ENCODE measurements around the gene RANBP17. TPM values are rescaled to one million over a fixed set of nuclear protein-coding genes. Genes with fewer than 3 reads are reported as not detected.

The RANBP17 gene
- 1 to 10 TPM in 1 of 5 experiments, not detected in 4; 3.0 TPM for total RNA-seq
- not detected for polyA plus RNA-seq
- total RNA-seq, result not detected

DNA sequence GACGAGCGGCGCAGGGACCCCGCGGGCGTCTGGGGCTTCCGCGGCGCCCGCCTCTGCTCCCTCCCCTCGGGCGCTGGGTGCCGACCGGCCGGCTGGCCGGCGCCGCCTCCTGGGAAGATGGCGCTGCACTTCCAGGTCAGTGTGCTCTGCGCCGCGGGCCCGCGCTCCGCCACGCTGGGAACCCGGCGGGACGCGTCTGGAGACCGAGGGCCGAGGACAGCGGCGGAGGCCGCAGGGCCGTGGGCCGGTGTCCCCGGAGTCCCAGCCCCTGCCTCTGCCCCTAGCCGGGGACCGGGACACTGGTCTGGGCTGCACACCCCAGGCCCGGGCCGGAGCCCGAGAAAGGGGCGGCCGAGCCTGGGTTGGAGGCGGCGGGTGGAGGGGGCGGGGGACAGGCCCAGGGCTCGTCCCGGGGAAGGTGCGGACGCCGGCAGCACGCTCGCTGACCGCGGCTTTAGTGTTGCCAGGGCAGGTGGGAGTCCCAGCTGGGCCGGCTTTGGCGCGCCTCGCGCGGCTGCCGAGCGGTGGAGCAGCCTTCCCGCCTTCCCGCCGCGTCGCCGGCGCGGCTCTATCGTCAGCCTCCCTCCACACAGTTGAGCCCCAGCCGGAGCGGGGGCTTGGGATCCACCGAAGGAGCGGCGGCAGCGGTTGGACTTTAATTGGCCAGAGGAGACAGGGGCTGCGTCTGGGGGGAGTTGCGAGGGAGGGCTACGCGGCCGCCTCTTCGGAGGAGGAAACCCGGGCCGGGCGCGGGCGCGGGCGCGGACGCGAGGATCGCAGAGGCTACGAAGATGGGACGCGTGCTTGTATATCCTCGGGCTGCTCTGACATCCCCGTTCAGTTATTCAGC, at the start of gene RANBP17:
RANBP17 (plus strand) TSS at position 102 of the 850 bp plus-strand sequence.
- no peak within 1 kb of the TSS for H3K4me3 ChIP-seq (ENCODE audit: low read length)
- H3K4me3 Mint-ChIP-seq, result peak within 1 kb of the TSS in 8 of 10 donors; percentile 4 to 79 (median 50)

DNA sequence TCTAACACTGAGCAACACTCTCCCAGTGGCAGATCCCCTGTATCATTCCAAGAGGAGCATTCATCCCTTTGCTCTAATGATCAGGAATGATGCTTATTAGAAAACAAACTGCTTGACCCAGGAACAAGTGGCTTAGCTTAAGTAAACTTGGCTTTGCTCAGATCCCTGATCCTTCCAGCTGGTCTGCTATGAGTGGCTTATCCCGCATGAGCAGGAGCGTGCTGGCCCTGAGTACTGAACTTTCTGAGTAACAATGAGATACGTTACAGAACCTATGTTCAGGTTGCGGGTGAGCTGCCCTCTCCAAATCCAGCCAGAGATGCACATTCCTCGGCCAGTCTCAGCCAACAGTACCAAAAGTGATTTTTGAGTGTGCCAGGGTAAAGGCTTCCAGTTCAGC, 48.6 kb upstream of the RANBP17 start:
- ATAC-seq, result no peak

More for the DNA sequence above, at the start of gene RANBP17:
- Histone ChIP-seq H3K9me3 (ENCODE audit: control insufficient read depth in 2 of 3, low read length in 3 of 3) (peaks cover 0 to 22% (median 0%) of the 10 kb centered on the region in 3 experiments), H3K4me1 (ENCODE audit: control insufficient read depth in 2 of 2, insufficient read depth in 2 of 2, low read length in 2 of 2) (no peaks in the 10 kb centered on the region), H3K27ac (ENCODE audit: low read depth, low read length) (no peak within 1 kb of the TSS), H3K36me3 (ENCODE audit: control insufficient read depth in 2 of 3, insufficient read depth in 3 of 3, low read length in 3 of 3) (no peaks in the 10 kb centered on the region), H3K27me3 (ENCODE audit: control insufficient read depth in 2 of 2, insufficient read depth in 2 of 2, low read length in 2 of 2) (peaks cover 0 to 5% of the 10 kb centered on the region in 2 donors)
- Mint-ChIP-seq H3K27me3 (peaks cover 30 to 62% (median 50%) of the 10 kb centered on the region in 5 donors), H3K4me1 (peaks cover 2 to 17% (median 10%) of the 10 kb centered on the region in 7 donors), H3K36me3 (peaks cover 15 to 32% (median 28%) of the 10 kb centered on the region in 5 donors), H3K27ac (peak within 1 kb of the TSS in 1 of 9 donors; percentile 28), H3K9me3 (peaks cover 12 to 66% (median 28%) of the 10 kb centered on the region in 11 donors)
- ATAC-seq (peak; percentile 69), DNase-seq (no peak)
- intact Hi-C loops (cut with micrococcal nuclease), result no loop called here
- ChIA-PET POLR2A (no interaction called here), CTCF (no interaction called here)

DNA sequence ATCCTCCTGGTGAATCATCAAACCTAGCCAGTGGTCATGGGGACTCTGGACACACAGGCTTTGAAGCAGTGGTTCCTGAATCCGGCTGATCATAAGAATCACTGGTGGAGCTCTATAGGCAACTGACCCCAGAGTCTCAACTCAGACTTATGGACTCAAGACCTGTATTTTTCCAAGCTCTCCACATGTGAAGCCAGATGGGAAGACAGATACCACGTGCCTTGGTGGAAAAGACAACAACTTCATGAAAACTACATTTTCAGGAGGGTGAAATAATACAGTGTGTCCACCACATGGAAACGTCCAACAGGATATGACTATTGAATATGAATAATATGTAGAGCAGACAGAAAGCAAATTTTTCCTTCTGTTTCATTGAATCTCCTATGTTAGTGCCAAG, 44.6 kb upstream of the RANBP17 start:
- no peaks in the 10 kb centered on the region for H3K36me3 ChIP-seq (ENCODE audit: control insufficient read depth in 2 of 3, insufficient read depth in 3 of 3, low read length in 3 of 3)
- ATAC-seq (no peak), DNase-seq (no peak)
- H3K4me1 ChIP-seq (ENCODE audit: control insufficient read depth in 2 of 2, insufficient read depth in 2 of 2, low read length in 2 of 2), result no peaks in the 10 kb centered on the region
- ChIA-PET CTCF (no interaction called here), POLR2A (no interaction called here)
- Mint-ChIP-seq H3K27ac (no peak overlapping the region), H3K9me3 (peaks cover 0 to 4% (median 0%) of the 10 kb centered on the region in 11 donors), H3K27me3 (peaks cover 0 to 6% (median 0%) of the 10 kb centered on the region in 5 donors), H3K4me3 (no peak overlapping the region), H3K4me1 (no peaks in the 10 kb centered on the region), H3K36me3 (no peaks in the 10 kb centered on the region)
- no peaks in the 10 kb centered on the region for H3K9me3 ChIP-seq (ENCODE audit: control insufficient read depth in 2 of 3, low read length in 3 of 3)
- no peak overlapping the region for H3K27ac ChIP-seq (ENCODE audit: low read depth, low read length)
- no peaks in the 10 kb centered on the region for H3K27me3 ChIP-seq (ENCODE audit: control insufficient read depth in 2 of 2, insufficient read depth in 2 of 2, low read length in 2 of 2)
- intact Hi-C loops (cut with micrococcal nuclease), result no loop called here
- no peak overlapping the region for H3K4me3 ChIP-seq (ENCODE audit: low read length)

More for the DNA sequence above, 48.6 kb upstream of the RANBP17 start:
- ChIA-PET CTCF (no interaction called here), POLR2A (no interaction called here)
- DNase-seq, result no peak
- Mint-ChIP-seq H3K9me3 (peaks cover 0 to 8% (median 0%) of the 10 kb centered on the region in 11 donors), H3K27me3 (peaks cover 0 to 21% (median 8%) of the 10 kb centered on the region in 5 donors), H3K4me1 (no peaks in the 10 kb centered on the region), H3K27ac (no peak overlapping the region), H3K4me3 (no peak overlapping the region), H3K36me3 (no peaks in the 10 kb centered on the region)
- intact Hi-C loops (cut with micrococcal nuclease), result no loop called here
- no peaks in the 10 kb centered on the region for H3K27me3 ChIP-seq (ENCODE audit: control insufficient read depth in 2 of 2, insufficient read depth in 2 of 2, low read length in 2 of 2)
- H3K36me3 ChIP-seq (ENCODE audit: control insufficient read depth in 2 of 3, insufficient read depth in 3 of 3, low read length in 3 of 3), result no peaks in the 10 kb centered on the region
- H3K27ac ChIP-seq (ENCODE audit: low read depth, low read length), result no peak overlapping the region
- H3K4me1 ChIP-seq (ENCODE audit: control insufficient read depth in 2 of 2, insufficient read depth in 2 of 2, low read length in 2 of 2), result no peaks in the 10 kb centered on the region
- H3K9me3 ChIP-seq (ENCODE audit: control insufficient read depth in 2 of 3, low read length in 3 of 3), result no peaks in the 10 kb centered on the region
- no peak overlapping the region for H3K4me3 ChIP-seq (ENCODE audit: low read length)

DNA sequence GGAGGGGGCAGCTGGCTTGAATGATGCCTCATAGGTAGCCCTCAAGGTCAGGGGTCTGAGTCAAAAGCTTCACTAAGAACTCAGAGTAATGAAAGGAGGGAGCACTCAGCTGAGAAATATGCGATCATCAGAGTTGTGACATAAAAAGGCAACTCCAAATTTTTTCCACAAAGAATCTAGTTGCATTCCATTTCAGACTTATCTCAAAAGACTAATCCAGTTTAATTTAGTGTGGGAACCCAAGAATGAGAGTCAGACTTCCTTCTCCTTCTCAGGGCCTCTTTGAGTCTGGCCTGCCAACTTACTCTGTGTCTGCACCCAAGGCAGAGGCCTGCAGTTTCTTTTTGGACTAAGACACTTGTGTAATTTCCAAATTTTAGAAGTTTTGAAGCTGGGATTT, 43.6 kb upstream of the RANBP17 start:
- Mint-ChIP-seq H3K27ac (no peak overlapping the region), H3K36me3 (no peaks in the 10 kb centered on the region), H3K4me3 (no peak overlapping the region), H3K27me3 (peaks cover 0 to 6% (median 0%) of the 10 kb centered on the region in 5 donors), H3K4me1 (no peaks in the 10 kb centered on the region), H3K9me3 (peaks cover 0 to 4% (median 0%) of the 10 kb centered on the region in 11 donors)
- Histone ChIP-seq H3K4me1 (ENCODE audit: control insufficient read depth in 2 of 2, insufficient read depth in 2 of 2, low read length in 2 of 2) (no peaks in the 10 kb centered on the region), H3K4me3 (ENCODE audit: low read length) (no peak overlapping the region), H3K9me3 (ENCODE audit: control insufficient read depth in 2 of 3, low read length in 3 of 3) (no peaks in the 10 kb centered on the region), H3K27ac (ENCODE audit: low read depth, low read length) (no peak overlapping the region), H3K36me3 (ENCODE audit: control insufficient read depth in 2 of 3, insufficient read depth in 3 of 3, low read length in 3 of 3) (no peaks in the 10 kb centered on the region), H3K27me3 (ENCODE audit: control insufficient read depth in 2 of 2, insufficient read depth in 2 of 2, low read length in 2 of 2) (no peaks in the 10 kb centered on the region)
- no peak for DNase-seq
- ChIA-PET POLR2A (no interaction called here), CTCF (no interaction called here)
- ATAC-seq, result no peak
- intact Hi-C loops (cut with micrococcal nuclease), result no loop called here

DNA sequence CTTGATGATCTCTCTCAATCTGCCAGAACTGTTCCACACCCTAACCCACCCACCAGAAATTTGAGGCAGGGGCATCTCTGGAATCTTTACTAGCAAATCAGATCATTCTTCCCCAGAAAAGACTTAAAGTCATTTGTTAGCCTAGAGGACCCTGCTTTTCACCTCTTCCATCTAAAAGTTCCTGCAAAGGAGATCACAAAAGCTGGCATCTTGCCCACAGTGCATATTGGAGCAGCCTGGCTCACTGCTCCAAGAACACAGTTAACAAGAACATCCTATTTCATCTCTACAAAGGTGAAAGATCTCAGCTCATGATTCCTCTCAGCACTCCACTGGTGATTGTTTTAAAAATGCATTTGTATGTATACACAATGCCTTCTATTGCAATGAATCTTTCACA, 42.0 kb upstream of the RANBP17 start:
- peaks cover 0 to 4% (median 0%) of the 10 kb centered on the region in 11 donors for H3K9me3 Mint-ChIP-seq
- H3K4me1 ChIP-seq (ENCODE audit: control insufficient read depth in 2 of 2, insufficient read depth in 2 of 2, low read length in 2 of 2), result no peaks in the 10 kb centered on the region
- peaks cover 0 to 6% (median 0%) of the 10 kb centered on the region in 5 donors for H3K27me3 Mint-ChIP-seq
- ATAC-seq, result no peak
- no peak overlapping the region for H3K27ac ChIP-seq (ENCODE audit: low read depth, low read length)
- no peaks in the 10 kb centered on the region for H3K36me3 ChIP-seq (ENCODE audit: control insufficient read depth in 2 of 3, insufficient read depth in 3 of 3, low read length in 3 of 3)
- no peak for DNase-seq
- no peaks in the 10 kb centered on the region for H3K9me3 ChIP-seq (ENCODE audit: control insufficient read depth in 2 of 3, low read length in 3 of 3)
- H3K4me1 Mint-ChIP-seq, result no peaks in the 10 kb centered on the region
- ChIA-PET POLR2A (no interaction called here), CTCF (no interaction called here)
- no peaks in the 10 kb centered on the region for H3K36me3 Mint-ChIP-seq
- intact Hi-C loops (cut with micrococcal nuclease), result no loop called here
- no peak overlapping the region for H3K4me3 Mint-ChIP-seq
- no peak overlapping the region for H3K4me3 ChIP-seq (ENCODE audit: low read length)
- H3K27ac Mint-ChIP-seq, result no peak overlapping the region
- no peaks in the 10 kb centered on the region for H3K27me3 ChIP-seq (ENCODE audit: control insufficient read depth in 2 of 2, insufficient read depth in 2 of 2, low read length in 2 of 2)

DNA sequence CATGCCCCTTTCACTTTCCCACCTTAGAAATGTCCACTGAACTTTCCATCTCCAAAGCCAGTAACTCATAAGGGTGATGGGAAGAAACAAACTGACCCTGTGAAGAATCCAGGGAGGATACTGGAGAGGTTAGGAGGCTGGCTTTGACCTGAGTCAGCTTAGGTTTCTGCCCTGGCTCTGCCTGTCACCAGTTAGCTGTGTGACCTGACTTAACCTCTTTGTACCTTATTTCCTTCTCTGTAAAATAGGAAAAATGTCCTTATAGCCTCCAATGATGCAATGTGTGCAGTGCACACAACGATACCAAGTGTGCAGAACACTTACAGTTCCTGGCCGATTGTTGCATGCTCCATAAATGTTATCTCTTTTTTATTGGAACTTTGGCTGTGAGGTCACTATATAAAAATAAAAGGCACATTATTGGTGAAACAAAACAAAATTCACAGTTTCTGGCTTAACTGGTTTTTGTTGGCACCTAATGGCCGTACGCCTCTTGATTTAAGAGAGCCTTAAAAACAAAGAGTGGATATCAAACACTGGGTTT, 40.5 kb upstream of the RANBP17 start:
- Mint-ChIP-seq H3K4me3 (no peak overlapping the region), H3K4me1 (no peaks in the 10 kb centered on the region), H3K36me3 (no peaks in the 10 kb centered on the region)

More for the DNA sequence above, 40.5 kb upstream of the RANBP17 start:
- H3K4me3 ChIP-seq (ENCODE audit: low read length), result no peak overlapping the region
- H3K27ac ChIP-seq (ENCODE audit: low read depth, low read length), result no peak overlapping the region
- H3K4me1 ChIP-seq (ENCODE audit: control insufficient read depth in 2 of 2, insufficient read depth in 2 of 2, low read length in 2 of 2), result no peaks in the 10 kb centered on the region
- no peaks in the 10 kb centered on the region for H3K36me3 ChIP-seq (ENCODE audit: control insufficient read depth in 2 of 3, insufficient read depth in 3 of 3, low read length in 3 of 3)
- DNase-seq (no peak), ATAC-seq (no peak)
- intact Hi-C loops (cut with micrococcal nuclease), result no loop called here
- H3K27me3 ChIP-seq (ENCODE audit: control insufficient read depth in 2 of 2, insufficient read depth in 2 of 2, low read length in 2 of 2), result no peaks in the 10 kb centered on the region
- POLR2A ChIA-PET, result no interaction called here
- no peaks in the 10 kb centered on the region for H3K9me3 ChIP-seq (ENCODE audit: control insufficient read depth in 2 of 3, low read length in 3 of 3)
- Mint-ChIP-seq H3K9me3 (peaks cover 0 to 2% (median 0%) of the 10 kb centered on the region in 11 donors), H3K27me3 (peaks cover 0 to 10% (median 0%) of the 10 kb centered on the region in 5 donors), H3K27ac (no peak overlapping the region)
- CTCF ChIA-PET, result no interaction called here

Measured in naive thymus-derived CD4-positive, alpha-beta T cell (primary cell).